DOHH2 (cell line): Measurements from ENCODE around the gene CTTNBP2.

Experiments used
- CTCF ChIP-seq: fragments of 200-600 bp; sonication (generic); IDR thresholded peaks from one replicate; pipeline ENCODE4 v1.5.1; 2014; ENCODE audit warnings: antibody characterized with exemption, mild to moderate bottlenecking, low read depth, low read length; ENCODE audit not compliant: poor library complexity, severe bottlenecking
- EZH2phosphoT487 ChIP-seq: fragments of 200-600 bp; sonication (generic); IDR thresholded peaks from 2 replicates; pipeline ENCODE4 v1.6.1; 2017; ENCODE audit warnings: borderline replicate concordance, mild to moderate bottlenecking, antibody characterized with exemption, low read length, moderate library complexity, mixed read lengths

- TF ChIP-seq CTCF (no peak), EZH2phosphoT487 (no peak)
Observed at GRCh38 chr7:117811696-117812095, 61.5 kb downstream of the CTTNBP2 start.
